Medulla oblongata (tissue), 1 donor: ENCODE data around the gene UVSSA.
"Not testable (repeated sequence)": the region's sequence is repeated elsewhere in the genome, so short reads cannot be mapped to it uniquely, and the experiment has no call there.

Experiments used
- DNase-seq: peaks from one replicate; pipeline ENCODE4 v3.0.0-alpha.2; 2015; ENCODE audit errors: extremely low spot score

UVSSA gene

DNA sequence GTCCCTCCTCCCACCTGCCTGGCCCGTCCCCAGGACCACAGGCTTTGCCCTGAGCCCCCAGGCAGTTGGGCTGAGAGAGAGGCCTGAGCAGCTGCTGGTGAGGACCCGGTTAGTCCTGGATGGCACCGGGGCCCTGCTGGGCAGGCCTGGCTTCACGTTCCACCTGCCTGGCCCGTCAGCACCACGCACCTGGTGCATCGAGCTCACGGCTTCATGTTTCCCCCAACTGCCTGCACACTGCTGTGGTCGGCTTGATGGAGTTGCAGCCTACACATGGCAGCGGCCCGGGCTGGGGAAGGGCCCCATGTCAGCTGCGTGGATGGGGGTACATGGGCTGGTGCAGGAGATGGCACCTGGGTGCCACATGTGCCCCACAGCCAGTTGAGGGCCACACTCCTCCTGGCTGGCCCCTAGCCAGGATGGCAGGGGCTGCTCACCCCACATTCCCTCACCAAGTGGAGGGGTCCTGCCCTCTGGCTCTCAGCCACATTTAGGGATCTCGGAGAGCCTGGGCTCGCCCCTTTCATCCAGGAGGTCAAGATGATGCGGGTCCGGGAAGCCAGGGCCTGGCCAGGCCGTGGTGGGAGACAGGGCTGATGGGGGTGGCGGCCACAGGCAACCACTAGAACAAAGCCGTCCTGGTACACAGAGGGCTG lies 30.7 kb downstream of the UVSSA start:
- no peak for DNase-seq

DNA sequence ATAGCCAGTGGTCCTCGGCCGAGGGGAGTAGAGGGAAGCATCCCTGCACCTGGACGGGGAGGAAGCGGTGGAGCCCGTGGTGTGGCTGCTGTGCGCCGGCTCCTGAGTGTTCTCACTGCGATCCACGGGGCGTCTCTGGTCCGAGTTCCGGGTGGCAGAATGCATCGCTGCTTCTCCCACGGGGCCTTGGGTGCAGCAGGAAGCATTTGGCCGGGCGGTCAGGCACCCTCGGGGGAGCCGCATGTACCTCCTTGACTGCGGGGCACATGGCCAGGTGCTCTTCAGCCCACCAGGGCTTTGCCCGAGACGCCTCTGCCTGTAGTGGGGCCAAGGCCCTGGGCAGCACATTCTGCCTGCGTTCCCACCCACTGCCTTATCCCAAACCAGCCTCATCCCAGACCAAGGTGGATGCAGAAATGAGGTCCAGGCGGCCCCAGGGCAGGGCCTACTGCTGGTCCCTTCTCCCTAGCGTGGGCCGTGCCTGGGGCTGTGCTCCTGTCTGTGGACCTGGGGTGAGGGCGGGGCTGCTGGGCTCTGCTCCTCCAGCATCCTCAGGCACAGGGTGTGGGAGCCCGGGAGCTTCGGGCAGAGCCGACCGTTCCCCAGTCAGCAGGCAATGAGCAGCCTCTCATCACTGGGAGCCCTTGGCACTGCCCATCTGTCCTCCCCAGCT lies 31.7 kb downstream of the UVSSA start:
- DNase-seq = no peak

DNA sequence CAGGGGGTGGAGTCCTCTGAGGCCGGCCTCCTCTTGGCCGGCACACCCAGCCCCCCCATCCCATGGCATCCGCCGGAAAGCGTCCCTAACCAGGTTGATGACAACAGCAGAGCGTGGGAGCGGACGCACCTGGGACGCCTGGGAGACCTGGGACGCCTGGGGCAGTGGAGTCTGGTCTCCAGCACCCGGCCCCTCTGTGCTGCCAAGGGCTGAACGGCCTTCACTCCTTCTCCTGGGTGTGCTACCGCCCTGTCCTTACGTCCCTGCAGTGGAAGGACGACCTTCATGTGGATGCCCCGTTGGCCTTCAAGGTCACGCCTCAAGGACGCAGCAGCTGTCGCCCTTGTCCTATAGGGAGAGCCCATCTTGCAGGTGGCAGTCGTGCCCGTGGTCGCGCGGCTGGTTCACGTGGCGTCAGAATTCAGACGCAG lies 32.4 kb downstream of the UVSSA start:
- no peak for DNase-seq

DNA sequence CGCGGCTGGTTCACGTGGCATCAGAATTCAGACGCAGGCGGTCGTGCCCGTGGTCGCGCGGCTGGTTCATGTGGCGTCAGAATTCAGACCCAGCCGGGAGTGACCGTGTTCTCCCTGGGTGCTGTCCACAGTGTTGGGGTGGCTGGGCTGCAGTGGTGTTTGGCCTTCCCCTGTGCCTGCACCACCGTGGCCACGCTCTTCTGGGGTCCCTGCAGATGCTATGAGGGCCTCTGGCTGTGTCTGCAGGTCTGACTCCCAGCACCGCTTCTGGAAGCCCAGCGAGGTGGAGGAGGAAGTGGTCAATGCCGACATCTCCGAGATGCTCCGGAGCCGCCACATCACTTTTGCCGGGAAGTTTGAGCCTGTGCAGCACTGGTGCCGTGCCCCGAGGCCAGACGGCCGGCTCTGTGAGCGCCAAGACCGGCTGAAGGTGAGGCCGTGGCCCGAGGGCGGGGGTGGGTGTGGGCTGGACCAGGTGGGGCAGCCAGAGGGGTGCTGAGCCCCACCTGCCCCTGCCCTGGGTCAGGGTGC lies 32.9 kb downstream of the UVSSA start:
- no peak for DNase-seq

DNA sequence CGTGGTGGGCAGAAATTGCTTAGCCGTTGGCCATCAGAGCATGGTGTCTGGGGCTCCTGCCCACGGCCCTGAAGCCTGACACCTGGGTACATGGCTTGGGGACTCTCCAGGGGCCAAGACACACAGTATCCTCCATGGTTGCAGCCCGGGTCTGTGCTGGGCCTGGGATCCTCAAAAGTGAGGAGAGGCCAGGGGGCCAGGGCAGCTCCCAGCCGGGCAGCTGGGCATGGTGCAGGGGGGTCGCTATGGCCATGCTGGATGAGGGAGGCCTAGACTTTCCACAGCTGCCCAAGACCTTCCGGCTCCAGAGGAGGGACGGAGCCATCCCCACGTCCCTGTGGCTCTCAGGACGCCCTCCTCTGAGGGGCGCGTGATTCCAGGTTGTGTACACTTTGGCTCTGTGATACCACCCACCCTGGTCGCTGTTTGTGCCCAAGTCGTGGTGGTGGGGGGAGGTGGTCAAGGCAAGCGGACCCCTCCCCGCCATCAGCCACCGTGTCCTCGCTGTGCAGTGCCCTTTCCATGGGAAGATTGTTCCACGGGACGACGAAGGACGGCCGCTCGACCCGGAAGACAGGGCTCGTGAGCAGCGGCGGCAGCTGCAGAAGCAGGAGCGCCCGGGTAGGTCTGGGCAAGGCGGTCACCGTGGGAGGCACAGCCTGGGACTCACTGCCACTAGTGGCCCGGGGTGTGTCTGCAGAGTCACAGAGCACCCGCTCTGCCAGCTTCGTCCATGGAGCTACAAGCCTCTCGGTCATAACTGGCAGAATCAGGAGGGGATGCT lies 33.6 kb downstream of the UVSSA start:
- DNase-seq = no peak

DNA sequence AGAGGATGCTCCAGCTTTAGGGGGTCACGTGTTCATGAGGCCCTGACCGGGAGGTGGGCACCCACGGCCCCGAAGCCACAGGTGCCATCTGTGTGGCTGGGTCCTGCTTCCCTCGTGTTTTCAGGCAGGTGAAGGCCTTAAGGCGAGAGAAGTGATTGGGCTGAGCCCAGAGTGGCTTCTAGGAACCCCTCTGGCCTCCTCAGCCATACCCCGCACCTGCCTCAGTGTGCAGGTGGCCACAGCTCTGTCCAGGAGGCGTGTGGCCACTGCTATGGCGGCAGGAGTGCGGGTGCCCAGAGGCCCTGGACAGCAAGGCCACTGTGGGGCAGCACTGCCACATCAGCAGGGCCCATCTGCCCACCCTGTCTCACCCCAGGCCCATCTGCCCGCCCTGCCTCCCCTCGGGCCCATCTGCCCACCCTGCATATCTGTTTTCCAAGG lies 34.2 kb downstream of the UVSSA start:
- DNase-seq = no peak

DNA sequence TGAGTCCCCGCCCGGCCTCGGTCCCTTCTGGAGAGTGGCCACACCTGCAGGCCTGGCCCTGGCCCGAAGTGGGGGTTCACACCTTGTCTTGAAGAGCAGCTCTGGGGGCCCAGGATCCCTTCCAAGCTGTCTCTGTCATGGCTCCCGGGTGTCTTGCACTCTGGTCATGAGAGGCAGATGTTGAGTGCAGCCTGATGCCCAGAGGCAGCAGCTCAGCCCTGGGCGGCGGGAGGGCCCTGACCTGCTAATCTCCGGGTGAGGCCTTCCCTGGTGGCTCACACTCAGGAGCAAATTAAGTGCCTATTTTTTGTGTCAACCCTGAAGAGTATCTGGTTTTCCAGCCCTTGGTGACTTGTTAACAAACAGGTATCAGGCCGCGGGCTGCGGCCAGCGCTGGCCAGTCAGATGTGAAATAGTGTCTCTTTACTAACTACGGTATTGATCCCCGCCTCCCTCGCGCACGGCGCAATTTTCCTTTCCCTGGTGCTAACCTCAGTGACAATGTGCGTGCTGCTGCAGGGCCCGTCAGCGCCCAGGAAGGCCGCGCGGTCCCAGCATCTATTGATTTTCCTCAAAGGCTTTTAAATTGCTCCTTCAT lies 35.0 kb downstream of the UVSSA start:
- DNase-seq = no peak

DNA sequence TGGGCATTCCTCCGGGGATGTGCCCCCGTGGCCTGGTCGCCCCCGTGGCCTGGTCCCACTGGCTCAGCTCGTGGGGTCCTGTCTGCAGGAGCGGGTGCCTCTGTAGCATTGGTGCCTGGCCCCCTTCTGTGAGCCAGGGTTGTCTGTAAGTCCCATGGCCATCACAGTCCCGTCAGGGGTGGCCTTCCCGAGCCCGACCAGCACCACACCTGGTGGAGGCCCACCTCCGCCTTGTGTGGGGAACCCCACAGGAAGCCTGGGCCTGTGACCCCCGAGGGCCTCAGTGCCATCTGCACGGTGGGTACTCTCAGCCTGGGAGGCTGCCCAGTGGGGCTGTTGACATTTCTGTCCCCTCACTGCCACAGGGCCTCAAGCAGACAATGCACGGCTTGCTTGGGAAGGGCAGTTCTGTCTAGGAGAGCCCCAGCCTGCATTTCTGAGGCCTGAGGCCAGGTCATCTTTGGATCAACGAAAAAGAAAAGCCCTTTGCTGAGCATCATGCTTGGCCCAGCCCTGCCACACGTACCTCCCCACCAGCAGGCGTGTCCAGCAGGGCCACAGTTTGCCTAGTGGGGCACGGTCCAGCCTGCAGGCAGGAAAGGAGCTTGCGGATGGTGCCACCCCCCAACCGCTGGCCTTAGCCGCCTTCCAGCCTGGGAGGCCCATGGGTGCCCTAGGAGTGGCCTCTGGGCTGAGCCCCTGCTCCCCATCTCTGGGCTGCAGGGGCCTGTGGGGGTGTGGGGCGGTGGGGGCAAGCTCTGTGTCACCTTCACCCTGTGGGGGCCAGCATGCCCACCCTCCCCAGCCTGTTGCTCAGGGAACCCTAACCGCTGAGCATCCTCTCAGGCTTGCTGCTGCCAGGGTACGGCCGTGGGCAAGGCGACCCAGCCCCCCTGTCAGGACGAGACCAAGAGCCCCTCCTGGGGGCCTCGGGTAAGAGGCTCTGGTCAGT lies 36.0 kb downstream of the UVSSA start:
- DNase-seq = no peak

DNA sequence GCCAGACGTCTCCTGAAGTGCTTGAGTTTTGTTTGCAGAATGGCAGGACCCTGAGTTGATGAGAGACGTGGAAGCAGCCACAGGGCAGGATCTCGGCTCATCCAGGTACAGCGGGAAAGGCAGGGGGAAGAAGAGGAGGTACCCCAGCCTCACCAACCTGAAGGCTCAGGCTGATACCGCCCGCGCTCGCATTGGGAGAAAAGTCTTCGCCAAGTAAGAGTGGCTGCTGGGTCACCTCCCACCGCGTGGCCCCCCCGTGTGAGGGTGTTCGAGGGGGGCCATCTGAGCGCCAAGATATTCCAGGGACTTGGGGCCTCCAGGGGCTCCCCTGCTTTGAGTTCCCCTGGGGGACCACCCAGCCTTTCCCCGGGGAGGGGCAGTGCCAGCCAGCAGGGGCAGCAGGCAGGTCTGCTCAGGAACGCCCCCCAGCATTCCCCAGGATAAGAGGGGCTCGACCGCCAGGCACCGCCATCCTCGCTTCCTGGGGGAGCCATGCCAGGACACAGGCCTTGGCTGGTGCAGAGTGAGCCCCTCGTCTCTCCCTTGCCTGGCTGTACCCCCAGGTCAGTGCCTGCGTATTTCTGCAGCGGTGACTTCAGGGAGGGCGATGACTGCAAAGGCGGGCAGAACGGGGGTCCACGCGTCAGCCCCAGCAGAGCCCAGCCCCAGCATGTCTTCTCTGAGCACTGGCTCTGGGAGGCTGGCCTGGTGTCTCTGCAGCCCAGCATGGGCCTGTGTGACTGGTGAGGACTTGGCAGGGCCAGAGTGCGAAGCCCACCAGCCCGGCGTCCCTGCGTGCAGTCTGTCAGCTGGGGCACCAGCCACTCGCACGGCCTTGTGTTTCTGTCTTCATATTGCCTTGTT lies 37.0 kb downstream of the UVSSA start:
- no peak for DNase-seq

DNA sequence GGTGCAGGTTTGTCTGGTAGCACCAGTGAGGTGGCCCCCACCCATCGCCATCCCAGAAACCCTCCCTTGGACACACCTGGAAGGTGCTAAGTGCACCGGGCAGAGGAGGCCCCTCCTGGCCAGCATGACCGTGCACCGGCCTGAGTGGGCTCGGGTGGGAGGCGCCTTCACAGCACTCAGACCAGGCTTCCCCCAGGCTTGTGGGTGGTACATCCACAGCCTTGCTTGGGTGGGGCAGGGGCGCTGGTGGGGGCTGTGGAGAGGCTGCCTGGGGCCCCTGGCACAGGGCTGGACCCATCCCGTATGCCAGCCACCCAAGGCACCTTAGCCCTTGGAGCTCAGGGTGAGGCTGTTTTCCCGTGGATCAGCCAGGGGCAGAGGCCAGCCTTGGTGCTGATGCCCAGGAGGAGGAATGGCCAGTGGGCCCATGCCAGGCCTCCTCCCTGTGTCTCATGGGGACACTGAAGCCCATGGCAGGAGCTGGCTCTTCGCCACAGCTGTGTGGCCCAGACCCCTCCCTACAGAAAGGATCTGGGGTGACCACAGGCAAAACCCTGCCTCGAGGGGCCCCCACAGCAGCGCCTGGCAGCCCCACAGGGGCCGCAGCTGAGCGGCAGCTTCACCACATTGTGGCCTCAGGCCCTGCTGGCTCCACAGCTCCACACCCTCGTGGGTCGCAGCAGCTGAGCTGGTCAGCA lies 37.8 kb downstream of the UVSSA start:
- DNase-seq = no peak

DNA sequence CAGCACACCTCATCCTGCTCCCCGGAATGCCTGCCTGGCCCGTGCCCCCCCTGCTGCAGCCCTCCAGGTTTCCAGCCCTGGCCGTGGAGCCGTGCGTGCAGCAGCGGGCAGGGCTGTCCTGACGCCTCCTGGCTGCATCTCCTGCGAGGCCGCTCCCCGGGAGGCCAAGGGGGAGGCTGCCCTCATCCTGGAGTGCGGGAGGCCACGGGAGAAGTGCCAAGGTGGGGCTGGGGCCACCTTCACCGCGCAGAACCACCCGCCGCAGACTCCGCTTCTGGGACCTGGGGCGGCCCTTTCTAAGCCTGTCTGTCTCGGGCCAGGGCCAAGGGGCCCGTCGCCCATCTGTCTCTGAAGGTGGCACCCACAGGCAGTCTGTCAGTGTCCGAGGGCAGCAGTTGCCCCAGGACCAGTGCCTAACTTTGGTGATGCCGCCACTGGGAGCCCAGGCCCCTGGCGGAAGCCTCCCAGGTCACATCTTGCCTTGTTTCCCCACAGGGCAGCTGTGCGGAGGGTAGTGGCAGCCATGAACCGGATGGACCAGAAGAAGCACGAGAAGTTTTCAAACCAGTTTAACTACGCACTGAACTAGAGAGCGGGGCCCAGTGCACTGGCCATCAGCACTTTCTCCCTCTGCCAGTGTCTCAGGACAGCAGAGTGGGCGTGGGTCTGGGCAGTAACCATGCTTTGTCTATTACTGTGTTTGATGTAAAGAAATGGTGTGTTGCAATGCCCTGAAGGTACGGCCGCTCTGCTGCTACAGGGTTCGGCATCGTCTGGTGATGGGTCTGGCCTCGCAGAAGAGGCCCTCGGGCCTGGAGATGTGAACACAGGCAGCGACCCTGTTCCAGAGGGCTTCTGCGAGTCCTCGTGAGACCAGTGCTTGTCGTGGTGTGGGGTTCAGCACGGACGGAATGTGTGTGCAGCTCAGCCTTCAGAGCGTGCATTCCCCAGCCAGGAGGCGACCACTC lies 38.6 kb downstream of the UVSSA start:
- no peak for DNase-seq

DNA sequence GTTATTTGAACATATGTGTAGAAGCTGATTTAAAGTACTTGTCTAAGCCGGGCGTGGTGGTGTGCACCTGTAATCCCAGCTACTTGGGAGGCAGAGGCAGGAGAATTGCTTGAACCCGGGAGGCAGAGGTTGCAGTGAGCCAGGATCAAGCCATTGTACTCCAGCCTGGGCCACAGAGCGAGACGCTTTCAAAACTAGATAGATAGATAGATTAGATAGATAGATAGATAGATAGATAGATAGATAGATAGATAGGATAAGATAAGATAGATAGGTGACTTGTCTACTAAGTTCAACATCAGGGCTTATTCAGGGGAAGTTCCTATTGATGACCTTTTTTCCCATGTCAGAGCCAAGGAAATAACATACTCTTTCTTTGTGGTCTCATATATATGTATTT lies 46.4 kb downstream of the UVSSA start:
- not testable (repeated sequence) for DNase-seq

DNA sequence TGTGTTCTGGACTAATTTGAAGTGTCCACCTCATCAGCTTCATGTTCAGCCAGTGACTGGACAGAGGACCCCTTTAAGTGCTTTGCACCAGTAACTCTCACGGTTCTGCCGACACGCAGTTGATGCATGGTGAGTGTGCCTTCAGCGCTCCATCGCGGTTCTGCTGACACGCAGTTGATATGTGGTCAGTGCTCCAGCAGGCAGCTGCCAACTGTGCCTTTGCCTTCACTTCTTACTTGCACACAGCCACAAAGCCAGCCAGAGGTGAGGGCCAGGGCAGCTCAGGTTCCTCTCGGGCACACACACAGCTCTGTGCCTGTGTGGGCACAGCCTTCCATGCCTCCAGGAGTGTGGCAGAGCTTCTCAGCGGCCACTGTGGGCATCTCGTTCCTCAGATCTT lies 46.9 kb downstream of the UVSSA start:
- no peak for DNase-seq

DNA sequence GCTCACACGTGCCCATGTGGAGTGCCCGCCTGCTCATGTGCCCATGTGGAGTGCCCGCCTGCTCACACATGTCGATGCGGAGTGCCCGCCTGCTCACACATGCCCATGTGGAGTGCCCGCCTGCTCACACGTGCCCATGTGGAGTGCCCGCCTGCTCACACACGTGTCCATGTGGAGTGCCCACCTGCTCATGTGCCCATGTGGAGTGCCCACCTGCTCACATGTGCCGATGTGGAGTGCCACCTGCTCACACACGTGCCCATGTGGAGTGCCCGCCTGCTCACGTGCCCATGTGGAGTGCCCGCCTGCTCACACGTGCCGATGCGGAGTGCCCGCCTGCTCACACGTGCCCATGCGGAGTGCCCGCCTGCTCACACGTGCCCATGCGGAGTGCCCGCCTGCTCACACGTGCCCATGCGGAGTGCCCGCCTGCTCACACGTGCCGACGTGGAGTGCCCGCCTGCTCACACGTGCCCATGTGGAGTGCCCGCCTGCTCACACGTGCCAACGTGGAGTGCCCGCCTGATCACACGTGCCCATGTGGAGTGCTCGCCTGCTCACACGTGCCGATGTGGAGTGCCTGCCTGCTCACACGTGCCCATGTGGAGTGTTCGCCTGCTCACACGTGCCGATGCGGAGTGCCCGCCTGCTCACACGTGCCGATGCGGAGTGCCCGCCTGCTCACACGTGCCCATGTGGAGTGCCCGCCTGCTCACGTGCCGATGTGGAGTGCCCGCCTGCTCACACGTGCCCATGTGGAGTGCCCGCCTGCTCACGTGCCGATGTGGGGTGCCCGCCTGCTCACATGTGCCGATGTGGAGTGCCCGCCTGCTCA lies 47.8 kb downstream of the UVSSA start:
- not testable (repeated sequence) for DNase-seq

DNA sequence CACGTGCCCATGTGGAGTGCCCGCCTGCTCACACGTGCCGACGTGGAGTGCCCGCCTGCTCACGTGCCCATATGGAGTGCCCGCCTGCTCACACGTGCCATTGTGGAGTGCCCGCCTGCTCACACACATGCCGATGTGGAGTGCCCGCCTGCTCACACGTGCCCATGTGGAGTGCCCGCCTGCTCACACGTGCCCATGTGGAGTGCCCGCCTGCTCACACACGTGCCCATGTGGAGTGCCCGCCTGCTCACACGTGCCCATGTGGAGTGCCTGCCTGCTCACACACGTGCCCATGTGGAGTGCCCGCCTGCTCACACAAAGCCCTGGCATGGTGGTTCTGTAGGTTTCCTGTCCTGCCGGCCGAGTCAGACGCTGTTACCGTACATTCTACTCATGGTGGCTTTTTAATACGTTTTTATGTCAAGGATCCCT lies 48.4 kb downstream of the UVSSA start:
- DNase-seq = not testable (repeated sequence)

DNA sequence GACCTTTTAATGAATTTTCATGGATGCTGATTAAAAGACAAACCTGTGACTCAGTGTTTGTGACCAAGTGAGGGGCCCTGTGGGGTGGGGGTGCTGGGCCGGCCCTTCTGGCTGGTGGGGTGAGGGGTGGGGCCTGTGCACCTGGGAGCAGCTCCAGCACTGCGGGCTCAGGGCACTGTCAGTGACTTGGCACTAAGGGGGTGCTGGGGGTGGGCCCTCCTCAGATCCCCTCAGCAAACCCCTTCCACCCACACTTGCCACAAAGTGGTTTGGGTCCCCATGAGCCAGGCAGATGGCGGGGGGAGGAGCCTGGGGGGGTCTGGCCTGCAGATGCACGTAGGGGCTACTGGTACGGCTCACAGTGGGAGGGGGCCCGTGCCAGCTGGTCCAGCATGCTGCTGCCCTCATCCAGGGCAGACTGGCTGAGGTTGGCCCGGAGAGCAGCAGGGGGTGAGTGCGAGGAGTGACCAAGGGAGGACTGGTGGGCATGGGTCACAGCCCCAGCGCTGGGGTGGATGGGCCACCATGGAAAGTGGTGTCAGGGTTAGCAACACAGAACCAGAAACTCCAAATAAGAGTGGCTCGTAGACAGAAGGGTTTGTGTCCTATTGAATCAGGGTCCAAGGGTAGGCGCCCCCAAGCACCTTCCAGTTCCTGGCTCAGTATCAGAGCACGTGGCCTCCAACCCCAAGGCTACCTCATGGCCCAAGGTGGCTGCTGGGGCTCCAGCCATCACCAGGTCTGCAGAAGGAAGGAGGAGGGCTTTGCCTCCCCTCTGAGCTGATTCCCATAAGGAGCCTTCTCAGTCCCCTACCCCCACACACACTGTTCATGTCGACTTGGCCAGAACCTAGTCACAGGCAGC lies 49.2 kb downstream of the UVSSA start:
- DNase-seq = no peak
